ENCODE results near the gene RER1.

GRCh38 chr1:2391931-2392509, 379 bp downstream of the RER1 start:
- TF ChIP-seq CTCF (conservative IDR thresholded peaks at IDR 0.05; ENCODE audit: low read length), result no peak
- no peak for TF ChIP-seq EZH2phosphoT487 (IDR thresholded peaks at IDR 0.05; ENCODE audit: borderline replicate concordance, low read depth, low read length)
